DND-41 (cell line): ENCODE results near the gene KRT36.

ENCODE experiments used
- CTCF ChIP-seq: IDR thresholded peaks from 2 replicates; pipeline ENCODE4 v1.5.1; 2012; ENCODE audit warnings: borderline replicate concordance, low read length, moderate library complexity, mild to moderate bottlenecking; ENCODE audit not compliant: poor library complexity, severe bottlenecking; ENCODE audit errors: extremely low read depth
- EZH2 ChIP-seq: IDR thresholded peaks from 3 replicates; pipeline ENCODE4 v1.6.1; 2012; ENCODE audit warnings: borderline replicate concordance, low read depth, mild to moderate bottlenecking, moderate library complexity, low read length, inconsistent platforms; ENCODE audit not compliant: severe bottlenecking

GRCh38 chr17:41505007-41505808, 15.5 kb upstream of the KRT36 start, which contains the start of gene KRT13:
- TF ChIP-seq CTCF (no peak), EZH2 (no peak)
